ENCODE data around the gene TUBA1B. TPM values are rescaled to one million over a fixed set of nuclear protein-coding genes. Genes with fewer than 3 reads are reported as not detected.
A peak's percentile ranks its signal among the peaks of the same experiment; 100 is the strongest.

The TUBA1B gene
- total RNA-seq, 1 experiment from 2014 or later: 793 TPM

DNA sequence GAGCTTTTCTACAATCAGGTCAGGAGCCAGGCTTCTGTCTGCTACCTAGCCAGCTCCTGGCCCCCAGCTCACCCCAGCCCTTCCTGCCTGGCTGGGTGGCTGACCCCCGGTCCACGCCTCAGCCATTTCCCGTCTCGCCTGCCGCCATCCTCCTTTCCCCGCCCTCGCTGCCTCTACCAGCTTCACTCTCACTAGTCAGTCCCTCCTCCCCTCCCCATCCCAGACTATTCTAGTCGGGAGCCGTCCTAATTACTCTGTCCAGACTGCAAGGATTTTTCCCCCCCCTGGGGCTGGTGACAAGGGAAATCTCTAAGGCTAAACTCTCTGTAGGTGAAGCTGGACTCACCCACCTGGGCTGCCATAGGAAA lies 37.4 kb downstream of the TUBA1B start:
- intact Hi-C loops (cut with micrococcal nuclease; ENCODE audit: unreplicated experiment): no loop called here
- Mint-ChIP-seq H3K27me3 (ENCODE audit: unreplicated experiment) (peaks cover 62% of the 10 kb centered on the region), H3K36me3 (ENCODE audit: insufficient read depth, unreplicated experiment) (peaks cover 10% of the 10 kb centered on the region), H3K4me3 (ENCODE audit: low read depth, unreplicated experiment) (peak overlapping the region; percentile 42), H3K9me3 (ENCODE audit: low read depth, unreplicated experiment) (no peaks in the 10 kb centered on the region), H3K27ac (ENCODE audit: unreplicated experiment) (no peak overlapping the region), H3K4me1 (ENCODE audit: low read depth, unreplicated experiment) (peaks cover 9% of the 10 kb centered on the region)
- TF ChIP-seq, protein P1, sequence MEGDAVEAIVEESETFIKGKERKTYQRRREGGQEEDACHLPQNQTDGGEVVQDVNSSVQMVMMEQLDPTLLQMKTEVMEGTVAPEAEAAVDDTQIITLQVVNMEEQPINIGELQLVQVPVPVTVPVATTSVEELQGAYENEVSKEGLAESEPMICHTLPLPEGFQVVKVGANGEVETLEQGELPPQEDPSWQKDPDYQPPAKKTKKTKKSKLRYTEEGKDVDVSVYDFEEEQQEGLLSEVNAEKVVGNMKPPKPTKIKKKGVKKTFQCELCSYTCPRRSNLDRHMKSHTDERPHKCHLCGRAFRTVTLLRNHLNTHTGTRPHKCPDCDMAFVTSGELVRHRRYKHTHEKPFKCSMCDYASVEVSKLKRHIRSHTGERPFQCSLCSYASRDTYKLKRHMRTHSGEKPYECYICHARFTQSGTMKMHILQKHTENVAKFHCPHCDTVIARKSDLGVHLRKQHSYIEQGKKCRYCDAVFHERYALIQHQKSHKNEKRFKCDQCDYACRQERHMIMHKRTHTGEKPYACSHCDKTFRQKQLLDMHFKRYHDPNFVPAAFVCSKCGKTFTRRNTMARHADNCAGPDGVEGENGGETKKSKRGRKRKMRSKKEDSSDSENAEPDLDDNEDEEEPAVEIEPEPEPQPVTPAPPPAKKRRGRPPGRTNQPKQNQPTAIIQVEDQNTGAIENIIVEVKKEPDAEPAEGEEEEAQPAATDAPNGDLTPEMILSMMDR (IDR thresholded peaks at IDR 0.05; ENCODE audit: unreplicated experiment): no peak
- CTCF ChIA-PET: interaction anchor here (1.9 kb wide), 1 partner anchor 10 kb away, joined by 8 read pairs; no protein-coding TSS in a partner anchor
- BruUV-seq (replicated peaks): no TSS peak
- DNase-seq: no peak

DNA sequence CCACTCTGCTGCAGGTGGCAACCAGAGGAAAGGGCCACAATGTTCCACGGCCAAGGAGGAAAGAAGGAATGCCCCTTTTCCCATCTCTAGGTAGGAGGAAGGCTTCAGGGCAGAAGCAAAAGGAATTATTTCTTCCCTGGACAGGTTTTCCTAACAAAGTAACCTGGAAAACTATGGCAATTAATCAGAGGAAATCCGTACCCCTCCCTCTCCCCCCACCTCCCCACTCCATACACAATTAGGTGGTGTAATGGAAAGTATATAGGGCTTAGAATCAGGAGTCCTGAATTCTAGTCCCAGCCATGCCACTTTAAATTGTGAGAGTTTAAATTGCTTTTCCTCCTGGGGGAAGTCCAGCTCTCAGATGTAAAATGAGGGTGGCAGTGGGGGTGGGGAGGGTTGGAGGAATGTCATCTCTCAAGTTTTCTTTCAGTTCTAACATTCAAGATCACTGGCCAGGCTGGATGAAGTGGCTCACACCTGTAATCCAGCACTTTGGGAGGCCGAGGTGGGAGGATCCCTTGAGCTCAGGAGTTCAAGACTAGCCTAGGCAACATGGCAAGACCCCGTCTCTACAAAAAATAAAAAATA lies 38.3 kb downstream of the TUBA1B start:
- DNase-seq: no peak
- TF ChIP-seq, protein P1 (IDR thresholded peaks at IDR 0.05; ENCODE audit: unreplicated experiment): no peak
- H3K4me1 Mint-ChIP-seq (ENCODE audit: low read depth, unreplicated experiment): peaks cover 9% of the 10 kb centered on the region
- peaks cover 65% of the 10 kb centered on the region for H3K27me3 Mint-ChIP-seq (ENCODE audit: unreplicated experiment)
- BruUV-seq (replicated peaks): no TSS peak
- no peaks in the 10 kb centered on the region for H3K9me3 Mint-ChIP-seq (ENCODE audit: low read depth, unreplicated experiment)
- H3K4me3 Mint-ChIP-seq (ENCODE audit: low read depth, unreplicated experiment): no peak overlapping the region
- peaks cover 10% of the 10 kb centered on the region for H3K36me3 Mint-ChIP-seq (ENCODE audit: insufficient read depth, unreplicated experiment)
- CTCF ChIA-PET: interaction anchor here (0.9 to 1.9 kb wide), 4 partner anchors 8 to 17 kb away, joined by 3 to 8 read pairs (median 4); partner anchors contain the start of gene LMBR1L
- no peak overlapping the region for H3K27ac Mint-ChIP-seq (ENCODE audit: unreplicated experiment)
- intact Hi-C loops (cut with micrococcal nuclease; ENCODE audit: unreplicated experiment): no loop called here

DNA sequence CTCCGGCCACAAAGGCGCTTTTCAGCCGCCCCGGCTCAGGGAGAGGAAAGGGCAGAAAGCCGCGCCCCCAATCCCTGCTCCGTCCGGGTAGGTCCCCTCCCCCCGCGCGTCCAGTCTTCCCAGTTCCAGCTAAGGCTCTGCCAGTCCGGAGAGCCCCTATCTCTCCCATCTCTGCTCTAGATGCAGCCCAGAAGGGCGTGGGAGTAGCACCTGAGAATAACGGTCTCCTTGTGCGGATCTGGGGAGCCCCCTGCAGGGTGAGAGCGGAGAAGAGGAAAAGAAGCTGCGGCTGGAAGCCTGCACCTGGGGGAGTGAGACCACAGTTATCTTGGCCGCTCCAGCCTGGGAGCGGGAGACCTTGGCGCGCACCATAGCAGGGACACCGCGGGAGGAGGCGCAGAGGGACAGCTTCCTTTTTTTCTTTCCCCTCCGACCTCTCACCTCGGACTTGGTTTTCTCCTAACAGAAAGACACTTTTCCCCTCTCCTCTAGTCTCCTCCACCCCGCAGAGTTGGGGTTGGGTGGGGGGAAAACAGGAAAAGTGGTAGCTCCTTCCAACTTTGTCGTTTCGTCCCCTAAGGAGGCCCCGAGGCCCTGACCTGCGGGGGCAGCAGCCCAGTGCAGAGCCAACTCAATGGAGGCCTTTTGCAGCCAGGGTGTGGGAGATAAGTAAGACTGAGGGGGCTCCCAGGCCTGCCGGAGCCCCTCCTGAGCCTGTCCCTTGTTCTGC lies 38.9 kb downstream of the TUBA1B start:
- H3K4me1 Mint-ChIP-seq (ENCODE audit: low read depth, unreplicated experiment): peaks cover 9% of the 10 kb centered on the region
- peaks cover 10% of the 10 kb centered on the region for H3K36me3 Mint-ChIP-seq (ENCODE audit: insufficient read depth, unreplicated experiment)
- no TSS peak for BruUV-seq (replicated peaks)
- DNase-seq: peak; percentile 46
- H3K27me3 Mint-ChIP-seq (ENCODE audit: unreplicated experiment): peaks cover 65% of the 10 kb centered on the region
- intact Hi-C loops (cut with micrococcal nuclease; ENCODE audit: unreplicated experiment): no loop called here
- no peaks in the 10 kb centered on the region for H3K9me3 Mint-ChIP-seq (ENCODE audit: low read depth, unreplicated experiment)
- TF ChIP-seq, protein P1 (IDR thresholded peaks at IDR 0.05; ENCODE audit: unreplicated experiment): peak; percentile 34
- H3K4me3 Mint-ChIP-seq (ENCODE audit: low read depth, unreplicated experiment): peak overlapping the region; percentile 30
- CTCF ChIA-PET: interaction anchor here (0.8 to 1.8 kb wide), 4 partner anchors 8 to 95 kb away, joined by 3 to 5 read pairs (median 3); partner anchors contain the start of gene LMBR1L
- H3K27ac Mint-ChIP-seq (ENCODE audit: unreplicated experiment): no peak overlapping the region

GRCh38 chr12:49091836-49092085 lies 39.4 kb downstream of the TUBA1B start:
- H3K9me3 Mint-ChIP-seq (ENCODE audit: low read depth, unreplicated experiment): no peaks in the 10 kb centered on the region

More at GRCh38 chr12:49091836-49092085, 39.4 kb downstream of the TUBA1B start:
- peaks cover 10% of the 10 kb centered on the region for H3K36me3 Mint-ChIP-seq (ENCODE audit: insufficient read depth, unreplicated experiment)
- DNase-seq: no peak
- H3K4me3 Mint-ChIP-seq (ENCODE audit: low read depth, unreplicated experiment): peak overlapping the region; percentile 30
- H3K4me1 Mint-ChIP-seq (ENCODE audit: low read depth, unreplicated experiment): peaks cover 9% of the 10 kb centered on the region
- no TSS peak for BruUV-seq (replicated peaks)
- TF ChIP-seq, protein P1 (IDR thresholded peaks at IDR 0.05; ENCODE audit: unreplicated experiment): no peak
- no peak overlapping the region for H3K27ac Mint-ChIP-seq (ENCODE audit: unreplicated experiment)
- CTCF ChIA-PET: interaction anchor here (0.8 to 1.8 kb wide), 4 partner anchors 9 to 95 kb away, joined by 3 to 5 read pairs (median 3); partner anchors contain the start of gene LMBR1L
- H3K27me3 Mint-ChIP-seq (ENCODE audit: unreplicated experiment): peaks cover 65% of the 10 kb centered on the region
- intact Hi-C loops (cut with micrococcal nuclease; ENCODE audit: unreplicated experiment): no loop called here
